Measurements from ENCODE around the gene SUFU. TPM values are rescaled to one million over a fixed set of nuclear protein-coding genes. Genes with fewer than 3 reads are reported as not detected.

Gene SUFU
- total RNA-seq, 1 experiment from 2014 or later: 6.3 TPM

DNA sequence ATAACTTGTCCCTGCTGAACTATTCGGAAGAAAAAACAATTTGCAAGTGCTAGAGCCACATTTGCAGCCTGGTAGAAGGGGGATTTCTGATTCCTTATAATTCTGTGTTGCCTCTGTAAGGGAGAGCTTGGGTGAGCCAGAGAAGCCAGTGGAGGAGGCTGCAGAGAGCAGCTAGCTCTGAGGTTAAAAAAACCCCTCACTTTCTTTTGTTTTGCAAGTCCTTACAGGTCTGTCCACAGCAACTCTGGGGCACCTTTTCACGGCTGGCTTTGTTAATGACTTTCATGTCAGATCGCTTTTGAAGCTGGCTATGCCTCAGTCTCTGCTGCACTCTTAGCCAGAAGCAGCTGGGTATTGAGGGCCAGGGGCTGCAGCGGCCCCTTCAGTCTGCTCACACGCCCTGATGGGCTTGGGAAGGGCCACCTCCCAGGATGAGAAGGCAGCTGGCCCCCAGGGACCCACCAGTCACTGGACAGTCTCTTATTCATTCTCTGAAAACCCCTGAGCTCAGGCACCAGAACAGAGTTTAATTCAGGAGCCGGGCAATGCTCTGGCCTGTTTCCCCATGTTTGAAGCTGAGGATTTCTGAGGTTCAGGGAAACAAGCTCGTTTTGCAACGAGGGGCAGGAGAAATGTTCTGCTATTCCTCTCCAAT is 171.4 kb downstream of the SUFU start:
- ChIA-PET POLR2A (interaction anchor here (0.5 to 3.1 kb wide), 8 partner anchors 9 to 824 kb away, joined by 3 to 18 read pairs (median 4); partner anchors contain the start of genes ARL3 and SFXN2), CTCF (interaction anchor here (0.6 to 1.2 kb wide), 2 partner anchors 38 to 158 kb away, joined by 3 to 7 read pairs; no protein-coding TSS in a partner anchor)
- peaks cover 5% of the 10 kb centered on the region for H3K36me3 Mint-ChIP-seq (ENCODE audit: insufficient read depth, unreplicated experiment)
- no peaks in the 10 kb centered on the region for H3K9me3 Mint-ChIP-seq (ENCODE audit: unreplicated experiment)
- no peak overlapping the region for H3K4me3 Mint-ChIP-seq (ENCODE audit: unreplicated experiment)
- H3K27ac Mint-ChIP-seq (ENCODE audit: low read depth, unreplicated experiment): no peak overlapping the region
- TF ChIP-seq, protein P1, sequence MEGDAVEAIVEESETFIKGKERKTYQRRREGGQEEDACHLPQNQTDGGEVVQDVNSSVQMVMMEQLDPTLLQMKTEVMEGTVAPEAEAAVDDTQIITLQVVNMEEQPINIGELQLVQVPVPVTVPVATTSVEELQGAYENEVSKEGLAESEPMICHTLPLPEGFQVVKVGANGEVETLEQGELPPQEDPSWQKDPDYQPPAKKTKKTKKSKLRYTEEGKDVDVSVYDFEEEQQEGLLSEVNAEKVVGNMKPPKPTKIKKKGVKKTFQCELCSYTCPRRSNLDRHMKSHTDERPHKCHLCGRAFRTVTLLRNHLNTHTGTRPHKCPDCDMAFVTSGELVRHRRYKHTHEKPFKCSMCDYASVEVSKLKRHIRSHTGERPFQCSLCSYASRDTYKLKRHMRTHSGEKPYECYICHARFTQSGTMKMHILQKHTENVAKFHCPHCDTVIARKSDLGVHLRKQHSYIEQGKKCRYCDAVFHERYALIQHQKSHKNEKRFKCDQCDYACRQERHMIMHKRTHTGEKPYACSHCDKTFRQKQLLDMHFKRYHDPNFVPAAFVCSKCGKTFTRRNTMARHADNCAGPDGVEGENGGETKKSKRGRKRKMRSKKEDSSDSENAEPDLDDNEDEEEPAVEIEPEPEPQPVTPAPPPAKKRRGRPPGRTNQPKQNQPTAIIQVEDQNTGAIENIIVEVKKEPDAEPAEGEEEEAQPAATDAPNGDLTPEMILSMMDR (IDR thresholded peaks at IDR 0.05; ENCODE audit: unreplicated experiment): no peak
- peaks cover 8% of the 10 kb centered on the region for H3K4me1 Mint-ChIP-seq (ENCODE audit: insufficient read depth, unreplicated experiment)
- intact Hi-C loops (cut with micrococcal nuclease): loop anchor here (5.0 kb wide), 1 partner anchor 37 kb away; the partner anchor contains the start of genes ARL3 and SFXN2
- no peak for DNase-seq (ENCODE audit: unreplicated experiment)
- BruUV-seq (replicated peaks): no TSS peak
- H3K27me3 Mint-ChIP-seq (ENCODE audit: insufficient read depth, unreplicated experiment): no peaks in the 10 kb centered on the region

DNA sequence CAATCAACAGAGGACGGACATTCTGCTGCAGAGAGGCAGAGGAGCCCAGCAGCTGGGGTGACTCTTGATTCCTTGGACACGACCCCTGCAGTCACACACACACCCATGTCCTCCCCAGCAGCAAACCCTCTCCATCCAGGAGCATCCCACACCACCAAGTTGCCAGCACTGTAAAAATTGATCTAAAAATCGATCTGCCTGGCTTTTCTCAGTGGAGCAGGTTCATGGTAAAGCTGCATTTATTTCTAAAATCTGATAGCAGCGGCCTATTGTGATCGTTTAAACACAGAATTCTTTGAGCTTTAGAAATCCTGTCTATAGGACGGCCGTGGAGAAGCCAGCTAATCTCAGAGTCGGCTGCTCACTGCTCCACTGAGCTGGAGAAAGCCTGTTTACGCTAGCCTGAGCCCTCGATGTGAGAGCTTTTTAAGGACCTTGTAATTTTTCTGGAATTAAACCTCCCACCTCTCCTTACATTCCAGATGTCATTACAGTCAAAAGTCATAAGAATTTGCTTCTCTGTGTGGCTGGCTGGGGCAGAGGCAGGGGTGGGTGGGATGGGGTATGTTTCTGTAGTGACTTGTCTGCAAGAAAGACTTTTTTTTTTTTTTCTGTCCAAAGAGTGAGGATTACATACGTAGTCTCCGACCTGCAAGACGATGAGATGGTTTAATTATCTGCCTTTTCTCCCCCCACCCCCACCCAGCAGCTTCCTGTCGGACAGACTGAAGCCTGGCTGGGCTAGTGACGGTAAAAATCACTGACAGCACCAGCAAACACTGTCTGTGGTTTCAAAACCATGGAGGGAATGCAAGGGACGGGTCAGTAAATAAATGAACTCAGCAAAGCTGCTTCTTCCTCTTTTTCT is 172.1 kb downstream of the SUFU start:
- no peak overlapping the region for H3K4me3 Mint-ChIP-seq (ENCODE audit: unreplicated experiment)
- ChIA-PET POLR2A (interaction anchor here (0.7 to 3.1 kb wide), 6 partner anchors 9 to 496 kb away, joined by 3 to 18 read pairs (median 4); partner anchors contain the start of genes ARL3 and SFXN2), CTCF (interaction anchor here (1.2 kb wide), 1 partner anchor 38 kb away, joined by 7 read pairs; no protein-coding TSS in a partner anchor)
- H3K27me3 Mint-ChIP-seq (ENCODE audit: insufficient read depth, unreplicated experiment): no peaks in the 10 kb centered on the region
- peaks cover 5% of the 10 kb centered on the region for H3K36me3 Mint-ChIP-seq (ENCODE audit: insufficient read depth, unreplicated experiment)
- no peaks in the 10 kb centered on the region for H3K9me3 Mint-ChIP-seq (ENCODE audit: unreplicated experiment)
- no peak overlapping the region for H3K27ac Mint-ChIP-seq (ENCODE audit: low read depth, unreplicated experiment)
- intact Hi-C loops (cut with micrococcal nuclease): loop anchor here (5.0 kb wide), 1 partner anchor 36 kb away; the partner anchor contains the start of genes ARL3 and SFXN2
- DNase-seq (ENCODE audit: unreplicated experiment): no peak
- peaks cover 8% of the 10 kb centered on the region for H3K4me1 Mint-ChIP-seq (ENCODE audit: insufficient read depth, unreplicated experiment)
- BruUV-seq (replicated peaks): no TSS peak
- TF ChIP-seq, protein P1 (IDR thresholded peaks at IDR 0.05; ENCODE audit: unreplicated experiment): no peak

DNA sequence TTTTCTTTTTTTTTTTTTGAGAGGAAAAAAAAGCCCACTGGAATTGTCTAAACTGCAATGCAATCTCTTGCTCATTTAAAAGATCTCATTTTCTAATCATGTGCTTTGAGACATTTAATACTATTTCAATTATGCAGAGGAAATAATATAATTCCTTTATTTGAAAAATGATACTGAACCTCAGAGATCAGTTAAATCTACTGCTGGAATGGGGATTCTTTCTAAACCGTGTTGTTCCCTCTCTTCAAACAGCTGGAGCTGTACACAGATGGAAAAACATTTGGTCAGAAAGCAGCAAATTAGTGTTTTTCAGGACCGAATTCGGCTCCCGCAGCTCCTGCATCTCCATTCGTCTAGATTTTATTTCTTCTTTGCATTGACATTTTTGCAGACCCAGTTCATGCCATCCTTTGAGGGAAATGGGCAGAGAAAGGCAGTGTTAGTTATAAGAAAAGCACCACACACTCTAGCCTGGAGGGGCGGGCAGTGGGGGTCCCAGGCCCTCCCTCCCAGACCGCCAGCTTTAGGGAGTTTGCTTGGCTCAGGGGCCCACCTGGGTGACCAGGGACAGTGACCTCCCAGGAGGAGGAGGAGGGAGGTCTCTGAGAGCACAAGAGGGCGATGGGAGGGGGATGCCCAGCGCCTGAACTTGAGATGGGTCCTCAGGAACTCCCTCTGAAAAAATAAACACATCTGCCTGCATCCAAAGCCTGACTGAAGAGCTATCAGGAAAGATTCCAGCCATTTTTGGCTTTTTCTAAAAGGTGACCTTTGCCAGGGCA is 173.0 kb downstream of the SUFU start:
- peaks cover 8% of the 10 kb centered on the region for H3K4me1 Mint-ChIP-seq (ENCODE audit: insufficient read depth, unreplicated experiment)
- H3K27ac Mint-ChIP-seq (ENCODE audit: low read depth, unreplicated experiment): no peak overlapping the region
- no peak for DNase-seq (ENCODE audit: unreplicated experiment)
- no peak overlapping the region for H3K4me3 Mint-ChIP-seq (ENCODE audit: unreplicated experiment)
- no peaks in the 10 kb centered on the region for H3K27me3 Mint-ChIP-seq (ENCODE audit: insufficient read depth, unreplicated experiment)
- TF ChIP-seq, protein P1 (IDR thresholded peaks at IDR 0.05; ENCODE audit: unreplicated experiment): no peak
- ChIA-PET POLR2A (interaction anchor here (0.7 to 3.1 kb wide), 4 partner anchors 30 to 496 kb away, joined by 4 to 18 read pairs (median 10); partner anchors contain the start of genes ARL3 and SFXN2), CTCF (interaction anchor here (0.6 to 3.1 kb wide), 3 partner anchors 11 to 23 kb away, joined by 3 to 14 read pairs (median 6); no protein-coding TSS in a partner anchor)
- no TSS peak for BruUV-seq (replicated peaks)
- H3K9me3 Mint-ChIP-seq (ENCODE audit: unreplicated experiment): no peaks in the 10 kb centered on the region
- H3K36me3 Mint-ChIP-seq (ENCODE audit: insufficient read depth, unreplicated experiment): peaks cover 12% of the 10 kb centered on the region
- intact Hi-C loops (cut with micrococcal nuclease): loop anchor here (5.0 kb wide), 1 partner anchor 36 kb away; the partner anchor contains the start of genes ARL3 and SFXN2
